ENCODE data around the gene CYB561D2.

The CYB561D2 gene

DNA sequence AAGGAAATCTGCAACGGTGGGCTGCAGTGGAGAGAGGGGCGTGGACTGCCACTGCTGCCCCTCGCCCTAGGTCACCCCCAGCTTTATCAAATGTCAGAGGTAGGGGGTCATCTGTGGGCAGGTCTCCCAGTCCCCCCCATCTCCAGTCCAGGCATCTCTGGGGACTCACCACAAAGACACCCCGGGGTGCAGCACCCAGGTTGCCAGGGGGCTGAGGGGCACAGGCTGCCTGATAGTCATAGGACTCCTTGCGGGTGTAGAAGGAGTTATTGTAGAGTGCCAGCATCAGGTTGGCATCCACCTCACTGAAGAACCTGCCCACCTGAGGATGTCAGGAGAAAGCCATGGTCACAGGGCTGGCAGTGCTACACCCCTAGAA, 15.2 kb downstream of the CYB561D2 start:
- DNase-seq (ENCODE audit: low read depth), result no peak

GRCh38 chr3:50369012-50369670, 18.5 kb downstream of the CYB561D2 start:
- DNase-seq (ENCODE audit: low read depth), result no peak

DNA sequence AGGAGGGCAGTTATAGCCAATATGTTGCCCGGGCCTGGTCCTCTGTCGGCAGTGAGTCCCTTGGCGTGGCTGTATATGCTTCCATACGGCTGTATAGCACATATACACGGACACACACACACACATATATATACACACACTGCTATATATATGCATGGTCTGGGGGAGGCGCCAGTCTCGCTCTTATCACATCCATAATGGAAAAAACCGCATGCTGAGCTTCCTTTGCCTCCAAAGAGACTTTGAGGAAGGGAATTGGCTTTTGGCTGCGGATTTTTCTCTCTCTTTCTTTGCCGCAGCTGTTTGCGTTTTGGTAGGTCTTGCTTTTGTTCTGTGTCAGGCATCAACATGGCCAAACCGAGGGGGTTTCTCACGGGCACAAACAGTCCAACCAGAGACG, 19.9 kb downstream of the CYB561D2 start:
- DNase-seq (ENCODE audit: low read depth), result no peak

- DNase-seq (ENCODE audit: low read depth), result no peak
Measured at GRCh38 chr3:50371133-50371685, 20.5 kb downstream of the CYB561D2 start.

- DNase-seq (ENCODE audit: low read depth), result no peak
Measured at GRCh38 chr3:50372349-50372748, 21.7 kb downstream of the CYB561D2 start.

DNA sequence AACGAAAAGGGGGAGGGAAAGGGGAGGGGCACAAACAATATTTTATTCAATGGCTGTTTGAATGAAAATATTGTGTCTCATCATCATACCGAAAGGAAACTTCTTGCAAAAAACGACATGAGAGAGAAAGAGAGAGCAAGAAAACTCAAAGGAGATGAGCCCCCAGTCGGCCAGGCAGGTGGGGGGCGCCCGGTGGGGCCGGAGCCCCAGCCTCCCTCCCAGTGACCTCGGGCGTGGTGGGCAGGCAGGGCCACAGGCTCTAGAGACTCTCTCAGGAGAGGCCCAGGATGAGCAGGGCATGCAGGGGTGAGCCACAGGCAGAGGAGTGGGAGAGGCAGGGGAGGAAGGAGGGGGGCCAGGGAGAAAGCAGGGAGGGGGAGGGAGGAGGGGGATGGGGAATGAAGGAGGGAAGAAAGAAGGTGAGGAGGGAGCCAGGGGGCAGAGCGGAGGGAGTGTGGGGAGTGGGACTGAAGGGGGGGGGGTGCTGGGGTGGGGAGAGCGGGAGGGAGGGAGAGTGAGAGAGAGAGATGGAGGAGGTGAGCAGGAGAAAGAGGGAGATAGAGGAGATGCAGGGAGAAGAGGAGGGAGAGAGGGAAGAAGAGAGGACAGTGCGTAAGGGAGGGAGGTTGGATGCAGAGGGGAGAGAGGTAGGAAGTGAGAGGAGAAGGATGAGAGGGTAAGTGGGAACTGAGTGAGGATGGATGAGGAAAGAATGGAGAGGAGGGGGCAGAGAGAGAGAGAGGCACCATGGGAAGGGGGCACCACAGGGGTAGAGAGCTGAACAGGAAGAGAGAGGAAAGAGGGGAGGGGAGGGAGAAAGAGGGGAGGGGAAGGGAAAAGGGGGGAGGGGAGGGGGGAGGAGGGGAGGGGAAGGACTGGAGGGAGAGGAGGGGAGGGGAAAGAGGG, 22.7 kb downstream of the CYB561D2 start:
- DNase-seq (ENCODE audit: low read depth), result no peak

DNA sequence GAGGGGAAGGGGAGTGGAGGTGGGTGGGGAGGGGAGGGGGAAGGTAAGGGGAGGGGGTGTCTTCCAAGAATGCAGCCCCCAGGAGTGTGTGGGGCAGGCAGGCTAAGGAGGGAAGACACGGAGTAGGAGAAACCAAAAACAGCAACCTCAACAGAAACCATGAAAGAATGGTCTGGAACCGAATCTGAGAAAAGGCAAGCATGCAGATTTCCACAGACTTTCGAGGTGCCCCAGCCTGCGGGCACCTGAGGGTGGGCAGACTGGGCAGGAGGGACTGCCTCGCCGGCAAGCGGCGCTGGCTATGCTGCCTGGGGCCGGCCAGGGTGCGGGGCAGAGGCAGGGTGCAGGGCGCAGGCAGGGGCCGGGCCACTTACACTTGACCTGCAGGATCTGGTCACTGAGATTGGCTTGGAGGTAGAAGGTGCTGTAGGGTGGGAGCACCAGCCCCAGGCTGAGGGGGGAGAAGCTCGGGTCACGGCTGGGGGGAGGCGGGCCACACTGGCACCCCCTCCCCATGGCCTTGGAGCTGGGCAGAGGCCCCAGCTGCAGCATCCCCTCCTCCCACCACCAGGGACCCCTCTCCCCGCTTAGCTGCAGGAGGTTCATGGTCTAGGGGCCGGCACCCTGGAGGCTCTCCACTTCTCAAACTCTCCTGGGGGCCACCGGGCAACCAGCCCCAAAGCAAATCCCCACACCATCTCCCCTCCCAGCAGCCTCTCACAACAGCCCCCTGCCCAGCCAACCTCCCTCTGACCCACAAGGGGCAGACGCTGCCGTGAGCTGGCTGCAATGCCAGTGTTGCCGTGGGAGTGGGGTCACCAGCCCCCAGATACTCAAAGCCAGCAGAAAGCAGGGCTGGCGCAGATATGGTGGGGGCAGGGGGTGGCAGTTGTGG, 23.9 kb downstream of the CYB561D2 start:
- no peak for DNase-seq (ENCODE audit: low read depth)

GRCh38 chr3:50375258-50375931, 24.7 kb downstream of the CYB561D2 start:
- DNase-seq (ENCODE audit: low read depth), result no peak

DNA sequence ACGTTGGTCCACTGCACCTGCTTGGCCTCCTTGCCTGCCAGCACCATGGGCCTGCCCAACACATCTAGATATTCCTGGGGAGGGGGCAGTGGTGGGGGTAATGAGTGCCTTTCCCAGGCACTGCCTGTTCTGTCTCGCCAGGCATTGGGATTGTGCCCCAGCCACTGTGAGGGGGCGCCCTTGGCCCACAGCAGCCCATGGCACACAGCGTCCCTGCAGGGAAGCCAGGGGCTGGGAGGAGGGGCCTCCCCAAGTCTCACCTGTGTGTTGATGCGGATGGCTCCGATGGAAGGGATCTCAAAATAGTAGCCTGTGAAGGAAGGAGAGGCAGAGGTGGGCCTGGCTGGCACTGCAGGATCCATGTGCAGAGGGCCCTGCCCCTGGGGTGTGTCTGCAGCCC, 27.4 kb downstream of the CYB561D2 start:
- no peak for DNase-seq (ENCODE audit: low read depth)

DNA sequence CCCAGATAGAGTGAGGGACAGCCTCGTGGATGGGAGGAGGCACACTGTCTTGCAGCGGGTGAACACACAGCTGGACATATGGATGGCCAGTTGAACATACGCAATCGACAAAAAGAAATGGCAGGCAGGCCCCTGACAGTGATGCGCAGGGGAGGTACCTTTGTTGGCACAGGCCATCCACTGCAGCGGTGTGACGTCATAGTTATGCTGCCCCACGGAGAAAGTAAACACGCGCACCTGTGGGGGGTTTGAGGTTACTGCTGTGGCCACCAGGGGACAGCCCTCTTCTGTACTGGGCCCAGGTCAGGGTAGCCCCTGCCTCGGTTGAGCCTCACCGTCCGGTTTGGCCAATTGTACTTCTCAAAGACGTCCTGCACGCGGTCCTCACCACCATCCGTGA, 28.1 kb downstream of the CYB561D2 start:
- DNase-seq (ENCODE audit: low read depth), result no peak

DNA sequence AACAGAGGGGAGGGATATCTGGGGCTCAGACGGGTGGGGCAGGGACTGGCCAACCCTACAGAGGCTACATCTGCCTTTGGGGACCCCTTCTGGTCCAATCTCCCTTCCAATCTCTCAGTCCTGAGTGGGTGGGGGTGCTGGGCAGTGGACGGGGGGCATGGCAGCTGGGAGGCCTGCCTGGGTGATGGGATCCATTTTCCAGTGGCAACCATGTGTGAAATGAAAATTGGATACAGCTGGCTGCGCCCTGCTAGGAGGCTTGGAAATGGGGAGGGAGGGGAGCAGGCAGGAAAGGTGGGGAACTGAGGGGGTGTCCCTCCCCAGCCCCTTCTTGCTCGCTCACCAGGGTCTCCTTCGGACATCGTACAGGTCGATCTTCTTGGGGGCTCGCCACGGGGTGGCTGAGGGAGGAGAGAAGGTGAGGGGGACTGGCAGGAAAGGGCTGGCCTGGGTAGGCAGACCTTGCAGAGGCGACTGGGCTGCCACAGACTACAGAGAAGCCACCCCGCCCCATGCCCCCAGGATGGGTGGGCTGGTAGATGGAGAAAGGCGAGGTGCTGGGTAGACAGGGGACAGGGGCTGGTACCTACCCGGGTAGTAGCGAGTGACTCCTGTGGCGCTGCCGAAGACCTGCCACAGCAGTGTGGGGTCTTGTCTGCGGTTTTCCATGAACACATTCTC, 29.9 kb downstream of the CYB561D2 start:
- DNase-seq (ENCODE audit: low read depth), result no peak

DNA sequence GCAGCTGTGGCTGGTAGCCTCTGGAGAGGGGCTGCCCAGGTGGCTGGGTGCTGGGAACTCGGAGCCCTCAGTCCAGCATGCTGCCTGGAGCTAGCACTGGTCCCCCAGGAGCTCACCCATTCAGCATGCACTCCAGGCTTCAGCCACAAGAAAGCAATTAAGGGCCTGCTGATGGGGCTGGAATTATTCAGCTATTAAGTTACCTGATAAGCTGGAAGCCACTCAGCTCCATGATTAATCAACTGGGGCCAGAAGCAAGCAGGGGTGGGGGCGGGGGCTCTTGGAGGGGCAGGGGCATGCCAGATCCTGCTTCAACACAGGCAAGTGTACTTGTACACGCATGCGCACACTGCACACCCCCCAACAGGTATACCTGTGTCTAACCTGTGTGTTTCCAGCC, 30.7 kb downstream of the CYB561D2 start:
- DNase-seq (ENCODE audit: low read depth), result no peak

DNA sequence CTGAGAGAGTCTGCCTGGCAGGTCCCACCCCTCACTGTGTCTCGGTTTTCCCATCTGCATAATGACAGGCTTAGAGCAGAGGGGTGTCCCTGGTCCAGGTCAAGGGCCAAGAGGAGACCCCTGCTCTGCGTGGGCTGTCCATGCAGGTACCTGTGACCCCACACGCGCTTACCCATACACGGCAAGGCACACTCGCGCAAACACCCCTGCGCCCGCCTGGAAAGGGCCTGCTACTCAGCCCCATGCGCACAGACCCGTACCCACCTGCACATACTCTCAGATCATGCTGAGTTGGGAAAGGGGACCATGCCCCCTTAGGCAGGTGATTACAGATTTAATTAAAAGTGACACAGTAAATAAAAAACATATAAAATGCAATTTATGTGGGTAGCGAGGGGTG, 32.1 kb downstream of the CYB561D2 start:
- DNase-seq (ENCODE audit: low read depth), result no peak

- no peak for DNase-seq (ENCODE audit: low read depth)
Measured at GRCh38 chr3:50383750-50384149, 33.1 kb downstream of the CYB561D2 start.

DNA sequence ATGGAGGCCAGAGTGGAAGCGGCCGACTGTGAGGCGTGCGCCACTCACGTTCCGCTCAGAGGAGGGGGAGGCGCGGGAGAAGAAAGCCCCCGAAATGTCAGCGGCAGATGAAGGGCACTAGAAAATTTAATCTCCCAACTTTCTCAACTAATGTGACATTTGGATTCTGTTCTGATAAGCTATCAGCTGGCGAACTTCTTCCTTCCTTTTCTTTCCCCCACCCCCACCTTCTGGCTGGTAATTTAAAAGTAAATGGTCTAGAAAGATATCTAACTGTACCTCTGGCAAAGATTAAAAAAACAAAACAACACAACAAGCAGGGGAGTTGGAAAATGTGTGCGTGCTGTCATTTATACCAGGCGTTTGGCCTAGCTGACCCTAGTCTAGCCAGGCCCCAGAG, 35.1 kb downstream of the CYB561D2 start:
- no peak for DNase-seq (ENCODE audit: low read depth)

- no peak for DNase-seq (ENCODE audit: low read depth)
Measured at GRCh38 chr3:50388016-50388719, 37.5 kb downstream of the CYB561D2 start.

- DNase-seq (ENCODE audit: low read depth), result no peak
Measured at GRCh38 chr3:50388720-50389413, 38.2 kb downstream of the CYB561D2 start.

GRCh38 chr3:50389414-50389767, 38.7 kb downstream of the CYB561D2 start:
- DNase-seq (ENCODE audit: low read depth), result no peak

- no peak for DNase-seq (ENCODE audit: low read depth)
Measured at GRCh38 chr3:50390508-50391224, 40.0 kb downstream of the CYB561D2 start.

Measured in stimulated activated CD8-positive, alpha-beta memory T cell treated with anti-CD3 and anti-CD28 coated beads, Interleukin-15, amount 100 ng/mL, for 1 hour (primary cell).